HEK293T (cell line): ENCODE data around the gene DHH.

Experiments used
- ARNT ChIP-seq: fragments of 450-650 bp; IDR thresholded peaks from 2 replicates; pipeline ENCODE4 v1.6.1; 2017; ENCODE audit warnings: mild to moderate bottlenecking
- BHLHE40 ChIP-seq: fragments of 450-650 bp; IDR thresholded peaks from 2 replicates; pipeline ENCODE4 v1.6.1; 2016; ENCODE audit warnings: mild to moderate bottlenecking, moderate library complexity, borderline replicate concordance
- CTBP1 ChIP-seq: fragments of 450-650 bp; IDR thresholded peaks from 2 replicates; pipeline ENCODE4 v1.6.1; 2016; ENCODE audit warnings: borderline replicate concordance
- ELF4 ChIP-seq: fragments of 450-650 bp; IDR thresholded peaks from 2 replicates; pipeline ENCODE4 v1.6.1; 2017; ENCODE audit warnings: antibody characterized with exemption
- FOXA1 ChIP-seq: fragments of 450-650 bp; IDR thresholded peaks from 2 replicates; pipeline ENCODE4 v1.6.1; 2016; ENCODE audit warnings: mild to moderate bottlenecking
- FOXK2 ChIP-seq: fragments of 450-650 bp; IDR thresholded peaks from 2 replicates; pipeline ENCODE4 v1.6.1; 2016; ENCODE audit warnings: mild to moderate bottlenecking
- FOXM1 ChIP-seq: fragments of 450-650 bp; IDR thresholded peaks from 2 replicates; pipeline ENCODE4 v1.6.1; 2017; ENCODE audit warnings: mild to moderate bottlenecking, borderline replicate concordance
- HDGF ChIP-seq: fragments of 450-650 bp; IDR thresholded peaks from 2 replicates; pipeline ENCODE4 v1.6.1; 2017; ENCODE audit warnings: antibody characterized with exemption, borderline replicate concordance
- NFRKB ChIP-seq: fragments of 450-650 bp; IDR thresholded peaks from 2 replicates; pipeline ENCODE4 v1.6.1; 2016; ENCODE audit warnings: mild to moderate bottlenecking, moderate library complexity
- PKNOX1 ChIP-seq: fragments of 450-650 bp; IDR thresholded peaks from 2 replicates; pipeline ENCODE4 v1.6.1; 2016
- SUZ12 ChIP-seq: fragments of 450-650 bp; IDR thresholded peaks from 2 replicates; pipeline ENCODE4 v1.6.1; 2016; ENCODE audit warnings: mild to moderate bottlenecking
- ZNF384 ChIP-seq: fragments of 450-650 bp; IDR thresholded peaks from 2 replicates; pipeline ENCODE4 v1.6.1; 2016

- TF ChIP-seq PKNOX1 = no peak
- no peak for TF ChIP-seq ZNF384
- no peak for TF ChIP-seq FOXA1
- TF ChIP-seq BHLHE40 = no peak
- TF ChIP-seq FOXM1 = no peak
- TF ChIP-seq NFRKB = no peak
- TF ChIP-seq ELF4 = no peak
- no peak for TF ChIP-seq CTBP1
- no peak for TF ChIP-seq ARNT
- TF ChIP-seq SUZ12 = no peak
- no peak for TF ChIP-seq HDGF
- no peak for TF ChIP-seq FOXK2
Measured at GRCh38 chr12:49091836-49092085, 2.8 kb downstream of the DHH start.
